Measurements from ENCODE around the gene TRIO.
"Not testable (repeated sequence)": the region's sequence is repeated elsewhere in the genome, so short reads cannot be mapped to it uniquely, and the experiment has no call there.

The TRIO gene

DNA sequence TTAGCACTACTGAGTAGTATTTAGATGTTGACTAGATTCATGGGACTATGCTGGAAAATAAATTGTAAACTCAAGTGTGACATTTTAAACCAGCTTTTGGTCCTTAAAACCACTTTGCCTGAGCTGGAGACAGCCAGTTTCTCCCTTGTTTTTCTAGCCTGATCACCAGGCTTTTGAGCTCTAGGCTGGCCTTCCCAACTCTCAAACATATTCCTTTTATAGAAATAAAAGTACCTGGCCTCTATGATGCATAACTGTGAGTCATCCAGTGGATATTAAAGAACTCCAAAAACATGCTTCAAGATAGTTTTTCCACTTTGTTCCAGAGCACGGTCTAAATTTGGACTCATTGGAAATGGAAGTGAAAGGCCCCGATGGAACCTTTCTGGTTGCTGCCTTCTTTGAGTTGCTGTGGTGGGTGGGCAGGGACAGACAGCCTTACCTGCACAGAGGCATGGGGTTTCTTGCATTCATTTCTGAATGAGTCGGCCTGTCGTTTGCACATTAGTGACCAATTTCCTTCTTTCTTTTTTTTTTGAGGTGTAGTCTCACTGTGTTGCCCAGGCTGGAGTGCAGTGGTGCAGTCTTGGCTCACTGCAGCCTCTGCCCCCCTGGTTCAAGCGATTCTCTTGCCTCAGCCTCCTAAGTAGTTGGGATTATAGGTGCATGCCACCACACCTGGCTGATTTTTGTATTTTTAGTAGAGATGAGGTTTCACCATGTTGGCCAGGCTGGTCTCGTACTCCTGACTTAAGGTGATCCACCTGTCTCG is 43.1 kb downstream of the TRIO start:
- no peak for DNase-seq (ENCODE audit: low read depth)

DNA sequence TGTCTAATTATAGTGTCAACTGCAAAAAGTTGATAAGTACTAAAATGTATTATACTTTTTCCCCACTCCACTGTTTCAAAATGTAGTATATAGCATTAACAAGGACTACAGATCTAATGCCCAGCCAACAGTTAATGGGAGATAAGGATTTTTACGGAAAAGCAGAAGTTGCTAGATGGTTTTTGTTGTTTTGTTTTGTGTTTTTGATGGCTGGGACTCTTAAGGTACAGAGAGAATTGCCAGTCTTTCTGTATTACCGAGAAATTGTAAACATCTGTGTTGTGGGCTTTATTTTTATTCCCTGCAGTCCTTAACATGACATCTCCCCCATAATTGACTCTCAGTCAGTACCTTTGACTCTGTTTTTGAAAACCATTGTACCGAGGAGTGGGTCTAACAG is 44.0 kb downstream of the TRIO start:
- DNase-seq (ENCODE audit: low read depth): no peak

DNA sequence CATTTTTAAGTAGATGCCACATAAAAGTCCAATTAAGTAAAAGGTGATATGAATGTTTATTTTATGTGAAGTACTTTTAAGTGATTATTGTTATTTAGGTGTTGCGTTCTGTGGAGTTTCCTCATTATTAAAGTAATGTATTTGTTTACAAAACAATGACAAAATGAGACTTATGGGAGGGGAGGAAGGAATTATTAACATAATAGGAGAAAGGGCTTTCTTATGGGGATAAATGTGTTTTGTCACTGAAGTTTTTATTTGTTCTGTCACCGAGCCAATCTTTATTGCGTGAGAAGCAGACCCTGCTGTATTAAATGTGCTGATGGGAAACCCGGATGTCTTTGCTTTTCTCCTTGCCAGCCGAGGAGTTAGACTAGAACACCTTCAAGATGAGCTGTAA is 44.5 kb downstream of the TRIO start:
- DNase-seq (ENCODE audit: low read depth): no peak

DNA sequence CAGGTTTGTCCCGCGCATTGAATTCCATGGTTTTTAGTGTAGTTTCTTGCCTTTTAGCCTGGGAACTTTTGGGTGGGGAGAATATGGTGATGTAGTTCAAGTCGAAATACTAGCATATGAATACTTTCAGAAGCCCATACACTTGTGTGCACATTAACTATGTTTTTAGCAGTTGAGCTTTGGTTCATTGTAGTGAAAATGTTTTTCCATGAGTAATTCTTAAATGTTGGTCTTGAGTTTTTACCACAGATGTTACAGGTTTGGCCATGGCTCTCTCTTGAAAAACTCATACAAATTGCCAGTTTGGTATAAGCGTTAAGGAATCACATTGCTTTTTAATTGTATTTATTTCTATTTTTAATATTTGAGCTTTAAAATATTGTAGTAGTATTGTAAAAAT is 45.6 kb downstream of the TRIO start:
- DNase-seq (ENCODE audit: low read depth): no peak

DNA sequence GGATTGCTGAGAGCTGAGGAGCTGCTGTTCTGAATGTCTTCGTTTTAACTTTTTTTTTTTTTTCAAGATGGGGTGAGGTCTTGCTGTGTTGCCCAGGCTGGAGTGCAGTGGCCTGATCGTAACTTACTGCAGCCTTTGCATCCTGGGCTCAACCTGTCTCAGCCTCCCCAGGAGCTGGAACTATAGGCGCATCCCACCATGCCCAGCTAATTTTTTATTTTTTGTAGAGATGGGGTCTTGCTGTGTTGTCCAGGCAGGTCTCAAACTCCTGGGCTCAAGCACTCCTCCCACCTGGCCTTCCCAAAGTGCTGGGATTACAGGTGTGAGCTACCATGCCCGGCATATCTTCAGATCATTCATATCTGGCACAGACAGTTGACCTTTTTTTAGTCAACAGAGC is 46.5 kb downstream of the TRIO start:
- no peak for DNase-seq (ENCODE audit: low read depth)

DNA sequence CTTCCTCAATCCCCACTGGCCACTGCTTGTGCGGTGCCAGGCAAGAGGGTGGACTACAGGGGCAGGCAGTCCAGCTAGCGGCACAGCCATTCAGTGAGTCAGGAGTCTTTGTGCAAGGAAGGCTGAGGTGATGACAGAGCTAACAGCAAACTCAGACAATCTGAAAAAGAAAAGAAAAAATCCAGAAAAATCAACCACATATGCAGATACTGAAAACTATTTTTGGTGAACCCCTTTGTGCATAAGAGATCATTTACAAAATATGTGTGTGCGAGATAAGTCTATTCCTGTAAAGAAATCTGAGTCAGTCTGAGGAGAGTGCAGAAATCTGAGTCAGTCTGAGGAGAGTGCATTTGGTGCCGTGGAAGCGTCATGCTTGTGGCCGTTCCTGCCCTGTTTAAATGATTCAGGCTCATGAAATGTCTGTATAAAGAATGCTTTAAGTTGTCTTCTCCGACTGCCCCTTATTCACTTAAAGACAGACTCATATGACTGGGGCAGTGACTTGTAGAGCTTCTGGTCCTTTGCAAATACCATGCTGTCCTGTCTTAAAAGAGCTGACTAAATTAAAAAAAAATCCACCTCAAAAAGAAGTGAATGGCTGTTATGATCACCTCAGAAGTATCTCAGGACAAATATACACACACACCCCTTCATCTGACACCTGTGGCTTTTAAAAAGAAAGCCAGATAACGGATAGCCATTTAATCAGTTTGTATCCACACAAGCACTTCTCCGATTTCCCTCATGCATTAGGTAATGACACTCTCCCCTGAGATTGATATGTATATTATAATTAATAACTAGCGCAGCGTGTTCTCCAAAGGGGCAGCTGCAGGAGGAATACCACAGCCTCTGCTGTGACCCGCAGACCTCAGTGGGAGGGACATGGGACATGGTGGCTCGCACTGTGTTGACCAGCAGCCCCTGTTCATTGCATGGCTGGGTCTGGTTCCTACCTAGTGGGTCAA is 47.3 kb downstream of the TRIO start:
- DNase-seq (ENCODE audit: low read depth): peak; percentile 86

DNA sequence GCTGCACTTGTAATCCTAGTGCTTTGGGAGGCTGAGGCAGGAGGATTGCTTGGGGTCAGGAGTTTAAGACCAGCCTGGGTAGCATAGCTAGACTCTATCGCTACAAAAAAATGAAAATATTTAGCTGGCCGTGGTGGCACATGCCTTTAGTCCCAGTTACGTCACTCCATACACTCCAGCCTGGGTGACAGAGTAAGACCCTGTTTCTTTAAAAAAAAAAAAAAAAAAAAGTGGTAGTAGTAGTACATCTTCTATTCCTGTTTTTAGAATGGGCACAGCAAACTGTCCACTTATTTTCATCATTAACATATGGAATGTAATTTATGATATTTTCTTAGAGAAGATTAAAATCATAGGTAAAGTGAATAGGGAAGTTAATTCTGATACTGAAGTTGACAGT is 48.2 kb downstream of the TRIO start:
- no peak for DNase-seq (ENCODE audit: low read depth)

DNA sequence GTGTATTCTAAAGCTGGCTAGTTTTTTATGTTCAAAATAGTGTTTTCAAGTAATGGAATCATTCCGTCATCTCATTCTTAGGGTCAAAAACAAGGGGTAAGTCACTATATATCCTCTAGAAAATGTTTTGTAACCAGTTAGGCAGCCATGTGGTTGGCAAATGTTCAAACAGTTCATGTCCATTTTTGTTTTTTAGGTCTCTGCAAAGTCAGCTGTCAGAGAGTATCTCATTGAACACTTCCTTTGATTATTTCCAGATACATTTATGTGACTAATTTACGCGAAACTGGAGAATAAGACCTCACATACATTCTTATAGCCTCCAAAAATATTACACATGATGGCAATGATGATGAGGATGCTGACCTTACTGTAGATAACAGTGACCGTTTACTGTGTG is 50.4 kb downstream of the TRIO start:
- no peak for DNase-seq (ENCODE audit: low read depth)

DNA sequence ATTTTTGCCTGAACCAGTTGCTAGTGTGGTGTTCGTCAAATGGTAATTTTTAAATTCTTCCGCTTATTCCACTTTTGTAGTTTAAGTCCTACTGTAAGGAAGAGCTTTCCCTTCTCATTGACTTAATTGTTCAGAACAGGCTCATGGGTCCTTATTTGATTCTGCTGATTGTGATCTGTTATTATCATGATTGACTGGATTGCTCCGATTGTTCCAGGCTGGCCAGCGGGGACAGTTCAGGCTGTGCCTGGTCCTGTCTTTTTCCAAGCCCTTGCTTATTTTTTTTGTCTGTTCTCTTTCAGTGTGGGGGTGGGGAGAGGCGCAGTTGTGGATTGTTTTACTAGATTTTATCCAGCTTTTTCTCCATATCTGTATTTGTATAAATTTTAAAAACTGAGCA is 52.4 kb downstream of the TRIO start:
- DNase-seq (ENCODE audit: low read depth): no peak

DNA sequence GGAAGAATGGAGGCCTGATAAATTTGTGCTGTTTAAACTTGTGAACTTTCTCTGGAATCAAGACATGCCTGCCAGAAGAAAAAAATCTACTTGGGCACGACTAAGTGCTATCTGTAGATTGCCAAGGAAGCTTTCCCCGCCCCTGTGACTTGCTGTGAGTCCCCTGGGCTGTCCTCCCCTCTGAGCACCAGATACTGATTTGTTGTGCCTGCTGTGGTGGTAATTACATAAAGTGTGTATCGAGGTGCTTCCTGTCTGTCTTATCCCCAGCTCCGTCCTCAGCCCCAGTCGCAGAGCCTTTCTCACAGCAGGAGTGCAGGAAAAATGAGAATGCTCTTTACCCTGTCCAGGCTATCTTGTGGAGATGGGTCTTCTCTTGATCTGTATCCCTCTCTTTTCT is 53.9 kb downstream of the TRIO start:
- no peak for DNase-seq (ENCODE audit: low read depth)

DNA sequence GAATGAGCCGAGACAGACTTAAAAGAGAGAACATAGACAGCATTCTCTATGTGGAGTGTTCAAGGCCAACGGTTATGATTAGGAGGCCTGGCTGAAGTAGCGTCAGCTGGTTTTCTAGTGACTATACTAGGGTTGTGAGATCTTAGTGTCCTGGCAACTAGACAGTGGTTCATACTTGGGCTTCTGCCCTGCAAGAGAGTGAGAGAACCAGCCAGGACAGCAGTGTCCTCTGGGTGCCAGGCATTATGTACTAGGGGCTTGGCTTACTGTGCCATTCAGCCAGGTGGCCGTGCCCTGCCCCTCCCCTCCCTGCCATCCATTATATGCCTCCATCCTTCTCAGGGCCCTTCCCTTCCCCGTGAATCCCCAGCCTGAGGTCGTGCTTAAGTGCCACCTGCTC is 56.8 kb downstream of the TRIO start:
- DNase-seq (ENCODE audit: low read depth): no peak

DNA sequence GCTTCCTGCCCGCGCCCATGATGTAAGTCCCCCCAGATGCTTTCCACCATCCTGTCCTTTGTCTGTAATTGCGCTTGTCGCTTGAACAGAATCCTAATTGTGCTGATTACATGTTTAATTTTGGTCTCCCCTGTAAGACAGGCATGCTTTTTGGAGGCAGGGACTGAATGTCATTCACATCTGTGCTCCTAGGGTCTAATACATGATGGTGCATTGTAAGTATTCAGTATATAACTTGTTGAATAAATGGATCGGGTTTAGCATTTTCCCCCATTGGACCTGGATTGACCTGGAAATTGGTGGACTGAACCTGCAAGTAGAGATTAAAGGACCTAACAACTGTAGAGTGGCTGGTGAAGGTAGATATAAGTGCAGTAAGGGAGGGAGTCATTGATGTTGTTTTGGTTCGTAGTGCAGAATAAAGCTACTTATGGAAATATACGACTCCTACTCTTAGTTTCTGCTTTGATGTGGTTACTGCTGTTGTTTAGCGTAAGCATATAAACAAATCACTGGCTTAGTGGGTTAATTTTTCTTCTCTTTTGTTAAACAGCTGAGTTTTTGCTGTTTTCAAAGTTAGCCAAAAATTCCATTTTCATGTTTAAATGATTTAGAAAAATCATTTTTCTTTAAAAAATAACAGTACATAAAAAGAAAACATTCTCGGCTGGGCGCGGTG is 57.3 kb downstream of the TRIO start:
- DNase-seq (ENCODE audit: low read depth): no peak

DNA sequence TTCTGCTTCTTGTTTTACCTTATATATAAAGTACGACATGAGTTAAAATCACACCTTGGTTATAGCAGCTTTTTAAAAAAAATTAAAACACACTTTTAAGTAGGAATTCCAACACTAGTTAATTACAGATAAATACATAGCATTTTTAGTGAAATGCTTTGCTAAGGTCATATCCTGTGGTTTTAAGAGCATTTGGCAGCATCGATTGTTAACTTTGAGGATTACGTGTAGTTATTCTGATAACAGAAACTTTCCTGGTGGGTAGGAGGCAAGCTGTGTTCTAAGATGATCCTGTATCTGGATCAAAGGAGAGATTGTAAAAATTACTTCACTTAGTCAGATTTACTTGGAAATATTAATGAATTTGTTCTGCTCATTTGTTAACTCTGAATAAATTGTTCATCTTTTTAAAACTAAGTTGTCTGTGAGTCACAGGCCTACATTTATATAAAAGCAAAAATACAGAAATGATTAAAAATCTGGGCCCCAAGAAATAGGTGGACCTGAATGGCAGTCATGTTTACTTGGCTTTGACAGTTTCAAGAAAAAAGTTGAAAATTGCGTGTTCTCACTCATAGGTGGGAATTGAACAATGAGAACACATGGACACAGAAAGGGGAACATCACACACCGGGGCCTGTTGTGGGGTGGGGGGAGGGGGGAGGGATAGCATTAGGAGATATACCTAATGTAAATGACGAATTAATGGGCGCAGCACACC is 58.3 kb downstream of the TRIO start:
- no peak for DNase-seq (ENCODE audit: low read depth)

DNA sequence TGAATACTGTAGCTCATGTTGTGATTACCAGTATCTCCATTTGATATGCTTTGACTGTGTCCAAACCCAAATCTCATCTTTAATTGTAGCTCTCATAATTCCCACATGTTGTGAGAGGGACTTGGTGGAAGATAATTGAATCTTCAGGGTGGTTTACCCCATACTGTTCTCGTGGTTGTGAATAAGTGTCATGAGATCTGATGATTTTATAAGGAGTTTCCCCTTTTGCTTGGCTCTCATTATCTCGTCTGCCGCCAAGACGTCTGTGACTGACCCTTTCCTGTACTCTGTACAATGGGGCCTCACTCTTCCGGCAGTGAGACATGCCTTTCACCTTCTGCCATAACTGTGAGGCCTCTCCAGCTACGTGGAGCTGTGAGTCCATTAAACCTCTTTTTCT is 59.3 kb downstream of the TRIO start:
- no peak for DNase-seq (ENCODE audit: low read depth)

DNA sequence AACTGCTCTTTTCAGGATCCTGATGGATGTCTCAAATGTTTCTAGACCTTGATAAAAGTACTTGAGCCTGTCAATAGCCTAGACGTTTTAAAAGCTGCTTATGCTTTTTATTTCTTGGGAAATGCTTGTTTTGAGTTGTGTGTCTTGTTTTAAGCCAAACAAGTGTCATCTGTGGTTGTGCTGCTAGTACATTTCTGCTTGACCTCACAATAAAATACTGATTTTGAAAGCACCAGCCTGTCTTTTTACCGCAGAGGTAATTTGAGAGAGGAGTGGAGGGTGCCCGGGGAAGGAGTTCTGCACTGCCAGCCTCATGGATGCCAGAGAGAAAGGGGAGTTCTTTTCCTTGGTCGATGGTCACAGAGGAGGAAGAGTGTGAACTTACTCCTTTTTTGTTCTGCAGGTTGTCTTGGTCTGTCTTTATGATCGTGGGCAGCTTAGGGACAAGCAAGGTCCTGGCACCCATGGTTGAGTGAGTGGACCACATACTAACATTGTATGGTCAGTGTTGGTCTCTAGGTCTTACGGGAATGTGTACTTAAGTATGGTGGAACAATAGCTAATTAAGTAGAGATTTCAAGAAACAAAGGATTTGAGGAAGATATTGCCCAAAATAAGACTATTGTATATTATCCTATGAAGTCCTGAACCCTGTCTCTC is 61.0 kb downstream of the TRIO start:
- DNase-seq (ENCODE audit: low read depth): no peak

DNA sequence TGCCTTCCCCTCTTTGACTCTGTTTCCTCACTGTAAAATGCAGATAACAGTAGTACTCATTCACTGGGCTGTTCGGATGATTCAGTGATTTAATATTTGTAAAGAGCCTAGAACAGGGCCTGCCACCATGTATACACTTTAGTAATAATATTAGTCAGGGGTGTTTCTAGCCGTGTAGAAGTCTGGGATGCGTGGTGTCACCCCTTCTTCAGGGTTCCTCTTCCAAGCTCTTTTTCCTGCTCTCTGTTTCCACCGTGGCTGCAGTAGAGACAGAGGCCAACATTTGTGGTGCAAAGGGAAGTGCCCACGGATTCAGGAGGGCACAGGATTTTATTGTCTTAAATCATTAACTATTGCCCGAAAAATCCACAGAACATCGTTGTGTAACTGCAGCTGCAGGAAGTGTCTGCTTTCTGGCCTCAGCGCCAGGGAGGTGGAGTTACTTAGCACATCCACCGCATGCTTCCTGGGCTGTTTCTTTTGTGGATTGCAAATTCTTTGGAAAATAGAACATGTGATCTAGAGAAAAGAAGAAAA is 61.7 kb downstream of the TRIO start:
- DNase-seq (ENCODE audit: low read depth): peak; percentile 60

DNA sequence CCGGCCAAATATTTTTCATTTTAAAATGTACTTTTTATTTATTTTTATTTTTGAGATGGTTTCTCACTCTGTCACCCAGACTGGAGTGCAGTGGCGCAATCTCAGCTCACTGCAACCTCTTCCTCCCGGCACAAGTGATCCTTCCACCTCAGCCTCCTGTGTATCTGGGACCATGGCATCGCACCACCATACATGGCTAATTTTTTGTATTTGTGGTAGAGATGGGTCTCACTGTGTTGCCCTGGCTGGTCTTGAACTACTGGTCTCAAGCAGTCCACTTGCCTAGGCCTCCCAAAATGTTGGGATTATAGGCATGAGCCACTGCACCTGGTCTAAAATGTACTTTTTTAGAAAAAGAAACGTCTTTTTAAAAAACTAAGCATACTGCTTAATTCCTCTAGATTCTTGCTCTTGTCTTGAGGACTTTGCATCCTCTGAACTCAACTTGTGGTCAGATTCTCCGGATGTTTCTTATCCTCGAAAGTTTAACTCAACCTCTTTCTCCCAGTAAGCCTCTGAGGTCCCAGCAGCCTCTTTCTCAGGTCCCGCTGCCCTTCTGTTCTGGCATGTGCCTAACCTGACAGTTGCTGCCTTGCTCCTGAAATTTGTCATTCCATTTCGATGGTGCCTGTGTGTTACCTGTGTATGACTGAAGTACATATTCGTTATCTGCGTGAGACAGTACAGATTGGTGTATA is 63.0 kb downstream of the TRIO start:
- no peak for DNase-seq (ENCODE audit: low read depth)

DNA sequence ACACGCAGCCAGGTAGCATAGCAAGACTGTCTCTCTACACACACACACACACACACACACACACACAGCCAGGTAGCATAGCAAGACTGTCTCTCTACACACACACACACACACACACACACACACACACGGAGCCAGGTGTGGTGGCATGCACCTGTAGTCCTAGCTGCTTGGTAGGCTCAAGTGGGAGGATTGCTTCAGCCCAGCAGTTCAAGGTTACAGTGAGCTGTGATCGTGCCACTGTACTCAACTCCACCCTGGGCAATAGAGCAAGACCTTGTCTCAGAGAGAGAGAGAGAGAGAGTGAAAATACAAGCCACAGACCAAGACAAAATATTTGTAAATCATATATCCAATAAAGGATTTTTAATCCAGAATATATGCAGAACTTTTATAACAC is 64.3 kb downstream of the TRIO start:
- not testable (repeated sequence) for DNase-seq (ENCODE audit: low read depth)

DNA sequence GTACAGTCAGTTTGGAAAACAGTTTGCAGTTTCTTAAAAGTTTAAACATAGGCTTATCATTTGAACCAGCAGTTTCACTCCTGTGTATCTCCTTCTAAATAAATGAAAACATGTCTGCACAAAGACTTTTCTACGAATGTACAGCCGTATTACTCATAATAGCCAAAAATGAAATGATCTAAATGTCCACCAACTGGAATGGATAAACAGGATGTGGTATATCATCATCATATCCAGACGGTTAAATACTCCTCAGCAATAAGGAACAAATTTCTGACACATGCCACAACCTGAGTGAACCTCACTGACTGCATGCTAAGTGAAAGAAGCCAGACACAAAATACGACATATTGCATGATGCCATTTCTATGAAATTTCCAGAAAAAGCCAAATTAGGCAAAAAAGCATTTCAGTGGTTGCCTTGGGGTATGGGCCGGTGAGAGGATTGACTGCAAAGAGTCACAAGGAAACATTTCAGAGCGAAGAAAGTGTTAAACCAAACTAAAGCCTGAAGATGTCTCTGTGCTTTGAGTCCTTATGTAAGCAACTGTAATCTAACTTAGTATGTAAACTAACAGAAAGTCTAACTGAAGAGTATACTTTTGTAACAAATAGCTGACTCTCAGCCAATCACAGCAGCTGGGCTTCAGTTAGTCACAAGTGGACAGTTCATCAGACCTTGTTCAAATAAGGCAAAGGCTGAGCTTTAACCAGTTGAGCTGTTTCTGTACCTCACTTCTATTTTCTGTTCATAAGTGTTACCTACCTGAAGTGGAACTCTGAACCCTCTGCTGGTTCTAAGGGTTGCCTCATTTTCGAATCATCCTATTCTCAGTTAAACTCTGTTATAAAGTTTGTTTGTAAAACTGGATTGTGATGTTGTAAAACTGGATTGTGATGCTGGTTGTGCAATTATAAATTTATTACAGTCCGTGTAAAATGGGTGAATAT is 65.2 kb downstream of the TRIO start:
- peak; percentile 73 for DNase-seq (ENCODE audit: low read depth)
